ACC112 (cell line): ENCODE results near the gene LORICRIN.

Source experiments
- H2AFZ ChIP-seq: fragments of 200-600 bp; sonication (generic); one replicate; pipeline ENCODE4 v1.6.0; 2017; ENCODE audit warnings: antibody characterized with exemption, low read length; ENCODE audit not compliant: unreplicated experiment
- H3K27ac ChIP-seq: fragments of 200-600 bp; sonication (generic); 2 replicates; pipeline ENCODE4 v1.5.1; 2014; ENCODE audit warnings: low read depth, mild to moderate bottlenecking, antibody characterized with exemption, low read length, moderate library complexity
- H3K27me3 ChIP-seq: fragments of 200-600 bp; sonication (generic); 2 replicates; pipeline ENCODE4 v1.6.1; 2014; ENCODE audit warnings: mild to moderate bottlenecking, antibody characterized with exemption, low read length, moderate library complexity, mixed read lengths; ENCODE audit not compliant: insufficient read depth
- H3K36me3 ChIP-seq: fragments of 200-600 bp; sonication (generic); 2 replicates; pipeline ENCODE4 v1.6.1; 2016; ENCODE audit warnings: mild to moderate bottlenecking, antibody characterized with exemption, low read length, moderate library complexity, mixed read lengths; ENCODE audit not compliant: insufficient read depth
- H3K4me1 ChIP-seq: fragments of 200-600 bp; sonication (generic); one replicate; pipeline ENCODE4 v1.6.1; 2016; ENCODE audit warnings: low read length, mixed read lengths; ENCODE audit not compliant: insufficient read depth, unreplicated experiment, control insufficient read depth
- H3K4me3 ChIP-seq: fragments of 200-600 bp; sonication (generic); 2 replicates; pipeline ENCODE4 v1.5.1; 2014; ENCODE audit warnings: mild to moderate bottlenecking, low read depth, low read length
- H3K79me2 ChIP-seq: fragments of 200-600 bp; sonication (generic); one replicate; pipeline ENCODE4 v1.6.0; 2016; ENCODE audit warnings: low read length; ENCODE audit not compliant: control insufficient read depth, unreplicated experiment, insufficient read depth

LORICRIN gene

GRCh38 chr1:153265457-153265856 lies 6.0 kb downstream of the LORICRIN start:
- Histone ChIP-seq H3K27ac (no peak overlapping the region), H2AFZ (no peak overlapping the region), H3K36me3 (no peaks in the 10 kb centered on the region), H3K27me3 (peaks cover 52% of the 10 kb centered on the region), H3K4me3 (no peak overlapping the region), H3K4me1 (no peaks in the 10 kb centered on the region), H3K79me2 (no peaks in the 10 kb centered on the region)

GRCh38 chr1:153271711-153272110 lies 12.2 kb downstream of the LORICRIN start:
- no peak overlapping the region for H2AFZ ChIP-seq
- H3K4me3 ChIP-seq, result no peak overlapping the region
- H3K4me1 ChIP-seq, result no peaks in the 10 kb centered on the region
- no peaks in the 10 kb centered on the region for H3K36me3 ChIP-seq
- peaks cover 13% of the 10 kb centered on the region; the same call in 1 of the 2 replicates for H3K27me3 ChIP-seq
- H3K27ac ChIP-seq, result no peak overlapping the region
- no peaks in the 10 kb centered on the region for H3K79me2 ChIP-seq

- peaks cover 13% of the 10 kb centered on the region; the same call in 1 of the 2 replicates for H3K27me3 ChIP-seq
- no peaks in the 10 kb centered on the region for H3K79me2 ChIP-seq
- H2AFZ ChIP-seq, result no peak overlapping the region
- H3K4me1 ChIP-seq, result no peaks in the 10 kb centered on the region
- H3K27ac ChIP-seq, result no peak overlapping the region
- no peak overlapping the region for H3K4me3 ChIP-seq
- no peaks in the 10 kb centered on the region for H3K36me3 ChIP-seq
These were observed 12.7 kb downstream of the LORICRIN start for GRCh38 chr1:153272186-153272585.

- H3K27me3 ChIP-seq, result peaks cover 23% of the 10 kb centered on the region; the same call in 1 of the 2 replicates
- no peak overlapping the region for H3K27ac ChIP-seq
- no peak overlapping the region for H2AFZ ChIP-seq
- no peak overlapping the region for H3K4me3 ChIP-seq
- no peaks in the 10 kb centered on the region for H3K4me1 ChIP-seq
- H3K79me2 ChIP-seq, result no peaks in the 10 kb centered on the region
- H3K36me3 ChIP-seq, result no peaks in the 10 kb centered on the region
These were observed 18.4 kb downstream of the LORICRIN start for GRCh38 chr1:153277852-153278251.

GRCh38 chr1:153288634-153289275 lies 29.3 kb downstream of the LORICRIN start:
- H3K36me3 ChIP-seq, result no peaks in the 10 kb centered on the region
- no peak overlapping the region for H3K4me3 ChIP-seq
- H3K4me1 ChIP-seq, result no peaks in the 10 kb centered on the region
- H3K27ac ChIP-seq, result no peak overlapping the region
- no peaks in the 10 kb centered on the region; the same call in 1 of the 2 replicates for H3K27me3 ChIP-seq
- no peaks in the 10 kb centered on the region for H3K79me2 ChIP-seq
- no peak overlapping the region for H2AFZ ChIP-seq

- Histone ChIP-seq H3K27ac (no peak overlapping the region), H3K27me3 (no peaks in the 10 kb centered on the region; the same call in 1 of the 2 replicates), H3K4me3 (no peak overlapping the region), H3K79me2 (no peaks in the 10 kb centered on the region), H3K4me1 (no peaks in the 10 kb centered on the region), H3K36me3 (no peaks in the 10 kb centered on the region), H2AFZ (no peak overlapping the region)
These were observed 32.0 kb downstream of the LORICRIN start for GRCh38 chr1:153291514-153291913.

GRCh38 chr1:153292185-153292584 lies 32.7 kb downstream of the LORICRIN start:
- H3K79me2 ChIP-seq, result no peaks in the 10 kb centered on the region
- no peaks in the 10 kb centered on the region for H3K4me1 ChIP-seq
- H3K4me3 ChIP-seq, result no peak overlapping the region
- H3K27ac ChIP-seq, result no peak overlapping the region
- H3K36me3 ChIP-seq, result no peaks in the 10 kb centered on the region
- no peaks in the 10 kb centered on the region; the same call in 1 of the 2 replicates for H3K27me3 ChIP-seq
- H2AFZ ChIP-seq, result no peak overlapping the region

- Histone ChIP-seq H3K27me3 (no peaks in the 10 kb centered on the region; the same call in 1 of the 2 replicates), H2AFZ (no peak overlapping the region), H3K27ac (no peak overlapping the region), H3K36me3 (no peaks in the 10 kb centered on the region), H3K4me1 (no peaks in the 10 kb centered on the region), H3K79me2 (no peaks in the 10 kb centered on the region), H3K4me3 (no peak overlapping the region)
These were observed 33.4 kb downstream of the LORICRIN start for GRCh38 chr1:153292740-153293479.

GRCh38 chr1:153293480-153293775 lies 33.9 kb downstream of the LORICRIN start:
- no peaks in the 10 kb centered on the region for H3K79me2 ChIP-seq
- no peaks in the 10 kb centered on the region; the same call in 1 of the 2 replicates for H3K27me3 ChIP-seq
- no peak overlapping the region for H3K27ac ChIP-seq
- no peak overlapping the region for H3K4me3 ChIP-seq
- H2AFZ ChIP-seq, result no peak overlapping the region
- no peaks in the 10 kb centered on the region for H3K4me1 ChIP-seq
- no peaks in the 10 kb centered on the region for H3K36me3 ChIP-seq

- Histone ChIP-seq H3K27ac (no peak overlapping the region), H2AFZ (no peak overlapping the region), H3K27me3 (no peaks in the 10 kb centered on the region; the same call in 1 of the 2 replicates), H3K36me3 (no peaks in the 10 kb centered on the region), H3K4me3 (no peak overlapping the region), H3K79me2 (no peaks in the 10 kb centered on the region), H3K4me1 (no peaks in the 10 kb centered on the region)
These were observed 34.4 kb downstream of the LORICRIN start for GRCh38 chr1:153293851-153294250.

- Histone ChIP-seq H3K4me1 (no peaks in the 10 kb centered on the region), H3K36me3 (no peaks in the 10 kb centered on the region), H3K27ac (no peak overlapping the region), H2AFZ (no peak overlapping the region), H3K27me3 (peaks cover 10% of the 10 kb centered on the region), H3K4me3 (no peak overlapping the region), H3K79me2 (no peaks in the 10 kb centered on the region)
These were observed 42.8 kb downstream of the LORICRIN start for GRCh38 chr1:153302308-153302707.
